IMR-90 (cell line): ENCODE measurements around the gene TEX11. TPM values are rescaled to one million over a fixed set of nuclear protein-coding genes. Genes with fewer than 3 reads are reported as not detected.

Experiments used
- ATAC-seq: fragments of 200-7000 bp; cut with Tn5 transposase; 2 replicates; pipeline ENCODE4 v1.9.1; 2020; ENCODE audit warnings: low read depth, mild to moderate bottlenecking, moderate library complexity
- BruUV-seq: library from RNA; stranded (reverse); fragments of 400-500 nt; replicated peaks from 2 replicates; lab custom pipeline; 2021; lab: Mats Ljungman, UMichigan
- CTCF ChIA-PET: fragments of 300-600 bp; formaldehyde crosslinking; extraction: SDS; loops from one replicate; lab custom pipeline; 2021; ENCODE audit warnings: antibody characterized with exemption; lab: Yijun Ruan, JAX
- POLR2A ChIA-PET: fragments of 300-600 bp; sonication (Branson Sonifier 250); formaldehyde crosslinking; loops from one replicate; lab custom pipeline; 2022; ENCODE audit warnings: antibody characterized with exemption; ENCODE audit not compliant: unreplicated experiment; lab: Charles Lee
- DNase-seq: peaks from one replicate; pipeline ENCODE4 v3.0.0; 2013
- H2AFZ ChIP-seq: replicated peaks from 2 replicates; pipeline ENCODE3; 2013; ENCODE audit warnings: low read length, mild to moderate bottlenecking; ENCODE audit not compliant: poor library complexity
- H2AK5ac ChIP-seq: 2 replicates; pipeline ENCODE4 v1.6.1; 2013; ENCODE audit warnings: low read depth, low read length, inconsistent platforms
- H2AK9ac ChIP-seq: replicated peaks from 2 replicates; pipeline ENCODE3; 2013; ENCODE audit warnings: mild to moderate bottlenecking, low read depth, low read length, moderate library complexity; ENCODE audit not compliant: poor library complexity
- H2BK120ac ChIP-seq: 2 replicates; pipeline ENCODE4 v1.6.1; 2013; ENCODE audit warnings: low read depth, low read length, inconsistent platforms
- H2BK15ac ChIP-seq: 3 replicates; pipeline ENCODE4 v1.6.1; 2013; ENCODE audit warnings: low read depth, low read length, inconsistent platforms
- H2BK20ac ChIP-seq: 2 replicates; pipeline ENCODE4 v1.6.1; 2013; ENCODE audit warnings: low read depth, mild to moderate bottlenecking, inconsistent platforms, low read length, moderate library complexity
- H2BK5ac ChIP-seq: 2 replicates; pipeline ENCODE4 v1.6.1; 2013; ENCODE audit warnings: mild to moderate bottlenecking, low read depth, low read length, inconsistent platforms; ENCODE audit not compliant: poor library complexity, severe bottlenecking
- H3K14ac ChIP-seq: replicated peaks from 2 replicates; pipeline ENCODE4 v1.6.1; 2013; ENCODE audit warnings: low read depth, low read length, inconsistent platforms
- H3K18ac ChIP-seq: 2 replicates; pipeline ENCODE4 v1.6.1; 2013; ENCODE audit warnings: low read depth, low read length, control low read depth
- H3K23ac ChIP-seq: 2 replicates; pipeline ENCODE4 v1.6.1; 2013; ENCODE audit warnings: low read depth, low read length, inconsistent platforms
- H3K27ac ChIP-seq: 2 replicates; pipeline ENCODE4 v1.5.1; 2013; ENCODE audit warnings: mild to moderate bottlenecking, control low read depth, low read length; ENCODE audit not compliant: insufficient read depth
- H3K27me3 ChIP-seq: 2 replicates; pipeline ENCODE4 v1.6.1; 2013; ENCODE audit warnings: low read length; ENCODE audit not compliant: control insufficient read depth, insufficient read depth
- H3K36me3 ChIP-seq: 2 replicates; pipeline ENCODE4 v1.6.1; 2013; ENCODE audit warnings: low read length, mixed read lengths; ENCODE audit not compliant: control insufficient read depth, insufficient read depth
- H3K4ac ChIP-seq: 2 replicates; pipeline ENCODE4 v1.6.1; 2013; ENCODE audit warnings: low read depth, low read length, inconsistent platforms
- H3K4me1 ChIP-seq: 2 replicates; pipeline ENCODE4 v1.6.1; 2013; ENCODE audit warnings: low read length, mixed read lengths; ENCODE audit not compliant: control insufficient read depth, insufficient read depth
- H3K4me2 ChIP-seq: 2 replicates; pipeline ENCODE4 v1.6.1; 2013; ENCODE audit warnings: low read depth, mild to moderate bottlenecking, control low read depth, low read length, moderate library complexity
- H3K4me3 ChIP-seq: 2 replicates; pipeline ENCODE4 v1.5.1; 2013; ENCODE audit warnings: low read depth, mild to moderate bottlenecking, control low read depth, low read length, moderate library complexity; ENCODE audit not compliant: insufficient read depth
- H3K56ac ChIP-seq: 2 replicates; pipeline ENCODE4 v1.6.1; 2013; ENCODE audit warnings: low read length, inconsistent platforms; ENCODE audit not compliant: insufficient read depth; ENCODE audit errors: extremely low read depth
- H3K79me1 ChIP-seq, 2 experiments: 2 replicates each; pipeline ENCODE4 v1.6.1; 2013; ENCODE audit warnings: low read length in 2 of 2, inconsistent platforms in 1 of 2, low read depth in 1 of 2
- H3K9ac ChIP-seq: 2 replicates; pipeline ENCODE4 v1.6.1; 2013; ENCODE audit warnings: low read depth, low read length, control low read depth
- H3K9me1 ChIP-seq: 2 replicates; pipeline ENCODE4 v1.6.1; 2013; ENCODE audit warnings: low read length, inconsistent platforms; ENCODE audit not compliant: insufficient read depth
- H3K9me3 ChIP-seq: 2 replicates; pipeline ENCODE4 v1.6.1; 2013; ENCODE audit warnings: low read length; ENCODE audit not compliant: control insufficient read depth, insufficient read depth
- H4K20me1 ChIP-seq: 2 replicates; pipeline ENCODE4 v1.6.1; 2013; ENCODE audit warnings: low read length, inconsistent platforms; ENCODE audit not compliant: insufficient read depth
- H4K5ac ChIP-seq: 2 replicates; pipeline ENCODE4 v1.6.1; 2013; ENCODE audit warnings: mild to moderate bottlenecking, low read depth, low read length, control low read depth
- H4K8ac ChIP-seq, 2 experiments: 2 replicates each; pipeline ENCODE4 v1.6.1; 2013; ENCODE audit warnings: low read depth in 2 of 2, low read length in 2 of 2, control low read depth in 1 of 2, inconsistent platforms in 1 of 2
- H4K91ac ChIP-seq: 2 replicates; pipeline ENCODE4 v1.6.1; 2013; ENCODE audit warnings: low read depth, low read length, inconsistent platforms; ENCODE audit not compliant: insufficient read depth
- CEBPB ChIP-seq: IDR thresholded peaks from 2 replicates; pipeline ENCODE4 v1.6.1; 2012; ENCODE audit warnings: low read depth, low read length, improper control_type of control experiment
- MAFK ChIP-seq: IDR thresholded peaks from 2 replicates; pipeline ENCODE4 v1.6.1; 2012; ENCODE audit warnings: low read depth, low read length, improper control_type of control experiment
- POLR2A ChIP-seq: IDR thresholded peaks from 2 replicates; pipeline ENCODE4 v1.6.1; 2012; ENCODE audit warnings: mild to moderate bottlenecking, low read depth, low read length
- RAD21 ChIP-seq: IDR thresholded peaks from 2 replicates; pipeline ENCODE4 v1.6.1; 2012; ENCODE audit warnings: low read length, improper control_type of control experiment
- WGBS, 2 experiments: methylation state at CpG; one replicate each; pipeline versions ENCODE4 v1.1.5 to v1.1.7; 2013; ENCODE audit warnings: missing lambda C conversion rate in 2 of 2; ENCODE audit not compliant: insufficient read length in 1 of 2; ENCODE audit errors: extremely low coverage in 2 of 2; 5-methylcytosine and 5-hydroxymethylcytosine counted together
- dilution Hi-C: fragments of 300-500 bp; cut with HindIII; formaldehyde crosslinking; loops from one replicate; pipeline ENCODE4 v1.14.3; 2018; ENCODE audit warnings: low sequenced_read_pairs; ENCODE audit not compliant: unreplicated experiment
- in situ Hi-C: fragments of 300-500 bp; cut with MboI; formaldehyde crosslinking; loops from 3 replicates; pipeline ENCODE4 v1.14.3; 2019; ENCODE audit warnings: low sequenced_read_pairs, inconsistent platforms, mixed read lengths
- intact Hi-C: fragments of 100-400 bp; cut with micrococcal nuclease; formaldehyde crosslinking; loops from 2 replicates; pipeline ENCODE4 v1.10.0; 2022
- polyA plus RNA-seq, 3 experiments: library from polyadenylated mRNA; depleted of rRNA; stranded (reverse); fragments of >200 nt; gene quantifications; 2 replicates each; pipeline ENCODE4 v1.2.3, GENCODE V29; 2012; ENCODE audit warnings: low replicate concordance in 1 of 3
- total RNA-seq: library from RNA; depleted of rRNA; stranded (reverse); fragments of >200 nt; gene quantifications from 2 replicates; pipeline ENCODE4 v1.2.3, GENCODE V29; 2012
- TF ChIP-seq, protein P1 (sequence below): conservative IDR thresholded peaks from 2 replicates; pipeline ENCODE4 v1.5.1; 2012; ENCODE audit warnings: mild to moderate bottlenecking, low read depth, low read length, improper control_type of control experiment
- TF ChIP-seq, protein P2 (sequence below): fragments of 150-350 bp; IDR thresholded peaks from 2 replicates; pipeline ENCODE4 v1.6.1; 2017; ENCODE audit warnings: mild to moderate bottlenecking, antibody characterized with exemption, low read length, low read depth

Gene TEX11
- total and polyA plus RNA-seq, 2 of the 4 experiments (the other 2 are of a cell fraction): not detected

DNA sequence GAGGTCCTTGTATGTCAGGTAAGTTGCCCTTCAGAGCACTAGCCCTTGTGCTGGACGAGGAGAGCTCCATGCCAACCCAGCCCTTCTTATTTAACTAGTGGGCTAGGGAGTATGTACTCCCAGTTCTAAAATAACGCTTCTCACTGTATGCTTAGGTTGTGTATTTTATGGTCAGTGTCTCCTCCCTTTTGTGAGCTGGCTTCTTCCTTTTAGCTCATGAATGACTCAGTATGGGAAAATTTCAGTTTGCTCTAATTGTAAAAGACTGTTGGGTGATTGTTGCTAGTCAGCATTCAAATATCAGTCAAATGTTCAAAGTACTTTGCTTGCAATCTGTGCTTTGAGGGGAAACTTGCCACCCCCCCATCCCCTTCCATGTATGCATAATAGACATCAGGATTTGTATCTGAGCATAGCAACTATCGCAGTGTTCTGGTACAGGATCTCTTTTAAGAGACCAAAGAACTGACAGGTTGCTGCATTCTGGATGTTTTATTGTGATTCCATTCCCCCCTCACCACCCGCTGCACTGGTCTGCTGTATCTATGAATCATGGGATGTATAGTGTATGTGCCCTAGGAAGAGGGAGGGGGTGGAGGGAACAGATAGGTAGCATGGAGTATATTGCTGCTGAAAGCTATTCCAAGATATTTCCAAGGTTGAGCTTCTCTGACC lies 429.1 kb downstream of the TEX11 start:
- ChIA-PET POLR2A (no interaction called here), CTCF (no interaction called here)
- Histone ChIP-seq H2AFZ (peak overlapping the region; percentile 71), H4K91ac (peak overlapping the region; percentile 86), H2BK120ac (peak overlapping the region; percentile 79; the same call in 1 of the 2 replicates), H3K18ac (peak overlapping the region; percentile 30), H2AK9ac (peak overlapping the region; percentile 74), H3K4ac (peak overlapping the region; percentile 92), H3K27me3 (no peaks in the 10 kb centered on the region; the same call in 1 of the 2 replicates), H3K14ac (peak overlapping the region; percentile 90), H3K27ac (peak overlapping the region; percentile 54), H2BK20ac (peak overlapping the region; percentile 82; the same call in 1 of the 2 replicates), H3K9ac (0 out of 2 replicates have a peak overlapping the region, but pooled peaks have one; percentile 2), H3K23ac (peak overlapping the region; percentile 87; the same call in 1 of the 2 replicates), H2AK5ac (peak overlapping the region; percentile 89), H3K9me3 (no peaks in the 10 kb centered on the region), H3K9me1 (peaks cover 12% of the 10 kb centered on the region), H2BK15ac (peak overlapping the region; percentile 97; the same call in 1 of the 3 replicates), H3K4me1 (peaks cover 22% of the 10 kb centered on the region), H2BK5ac (peak overlapping the region; percentile 54), H3K4me3 (no peak overlapping the region), H3K79me1 (peaks cover 0 to 36% of the 10 kb centered on the region in 2 experiments), H3K56ac (no peak overlapping the region), H3K36me3 (peaks cover 3% of the 10 kb centered on the region), H4K8ac (peak overlapping the region; percentile 78 to 87), H3K4me2 (peak overlapping the region; percentile 74), H4K5ac (peak overlapping the region; percentile 59; the same call in 1 of the 2 replicates), H4K20me1 (no peaks in the 10 kb centered on the region)
- ATAC-seq: peak; percentile 70
- dilution Hi-C loops: no loop called here
- intact Hi-C loops: no loop called here
- no TSS peak for BruUV-seq
- TF ChIP-seq, protein P1, sequence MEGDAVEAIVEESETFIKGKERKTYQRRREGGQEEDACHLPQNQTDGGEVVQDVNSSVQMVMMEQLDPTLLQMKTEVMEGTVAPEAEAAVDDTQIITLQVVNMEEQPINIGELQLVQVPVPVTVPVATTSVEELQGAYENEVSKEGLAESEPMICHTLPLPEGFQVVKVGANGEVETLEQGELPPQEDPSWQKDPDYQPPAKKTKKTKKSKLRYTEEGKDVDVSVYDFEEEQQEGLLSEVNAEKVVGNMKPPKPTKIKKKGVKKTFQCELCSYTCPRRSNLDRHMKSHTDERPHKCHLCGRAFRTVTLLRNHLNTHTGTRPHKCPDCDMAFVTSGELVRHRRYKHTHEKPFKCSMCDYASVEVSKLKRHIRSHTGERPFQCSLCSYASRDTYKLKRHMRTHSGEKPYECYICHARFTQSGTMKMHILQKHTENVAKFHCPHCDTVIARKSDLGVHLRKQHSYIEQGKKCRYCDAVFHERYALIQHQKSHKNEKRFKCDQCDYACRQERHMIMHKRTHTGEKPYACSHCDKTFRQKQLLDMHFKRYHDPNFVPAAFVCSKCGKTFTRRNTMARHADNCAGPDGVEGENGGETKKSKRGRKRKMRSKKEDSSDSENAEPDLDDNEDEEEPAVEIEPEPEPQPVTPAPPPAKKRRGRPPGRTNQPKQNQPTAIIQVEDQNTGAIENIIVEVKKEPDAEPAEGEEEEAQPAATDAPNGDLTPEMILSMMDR: no peak
- TF ChIP-seq RAD21 (no peak), MAFK (peak; percentile 38; the same call in 1 of the 2 replicates), CEBPB (no peak), POLR2A (0 out of 2 replicates have a peak, but pooled peaks have one; percentile 28)
- TF ChIP-seq, protein P2, sequence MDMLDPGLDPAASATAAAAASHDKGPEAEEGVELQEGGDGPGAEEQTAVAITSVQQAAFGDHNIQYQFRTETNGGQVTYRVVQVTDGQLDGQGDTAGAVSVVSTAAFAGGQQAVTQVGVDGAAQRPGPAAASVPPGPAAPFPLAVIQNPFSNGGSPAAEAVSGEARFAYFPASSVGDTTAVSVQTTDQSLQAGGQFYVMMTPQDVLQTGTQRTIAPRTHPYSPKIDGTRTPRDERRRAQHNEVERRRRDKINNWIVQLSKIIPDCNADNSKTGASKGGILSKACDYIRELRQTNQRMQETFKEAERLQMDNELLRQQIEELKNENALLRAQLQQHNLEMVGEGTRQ: no peak
- DNase-seq: peak; percentile 83
- no CpG with 5 or more reads among the region's 4 CpGs for WGBS, 2 experiments
- in situ Hi-C loops: no loop called here
